Nephron (organoid): ENCODE measurements around the gene HSPB7.
A peak's percentile ranks its signal among the peaks of the same experiment; 100 is the strongest.

Experiments
- H3K27ac Mint-ChIP-seq, 3 experiments: 2 replicates each; pipeline ENCODE4 v1.8.0; 2020; ENCODE audit warnings: mixed read lengths in 3 of 3, mild to moderate bottlenecking in 2 of 3, moderate library complexity in 1 of 3
- H3K27me3 Mint-ChIP-seq: 2 replicates; pipeline ENCODE4 v1.8.0; 2021; ENCODE audit warnings: low read depth, mild to moderate bottlenecking, moderate library complexity, mixed read lengths
- H3K36me3 Mint-ChIP-seq: 2 replicates; pipeline ENCODE4 v1.8.0; 2020; ENCODE audit warnings: low read depth, mixed read lengths
- H3K4me1 Mint-ChIP-seq: 2 replicates; pipeline ENCODE4 v1.8.0; 2020; ENCODE audit warnings: mixed read lengths
- H3K4me3 Mint-ChIP-seq, 3 experiments: 2 replicates each; pipeline ENCODE4 v1.8.0; 2020; ENCODE audit warnings: mild to moderate bottlenecking in 3 of 3, mixed read lengths in 3 of 3, moderate library complexity in 2 of 3
- H3K9me3 Mint-ChIP-seq: 2 replicates; pipeline ENCODE4 v1.8.0; 2020; ENCODE audit warnings: mixed read lengths
- TF ChIP-seq, protein P1 (sequence below), 3 experiments: fragments of 200-600 bp; sonication (generic); IDR thresholded peaks; one replicate each; pipeline ENCODE4 v1.5.0; 2021; ENCODE audit warnings: antibody characterized with exemption in 3 of 3; ENCODE audit not compliant: unreplicated experiment in 3 of 3

HSPB7 gene

DNA sequence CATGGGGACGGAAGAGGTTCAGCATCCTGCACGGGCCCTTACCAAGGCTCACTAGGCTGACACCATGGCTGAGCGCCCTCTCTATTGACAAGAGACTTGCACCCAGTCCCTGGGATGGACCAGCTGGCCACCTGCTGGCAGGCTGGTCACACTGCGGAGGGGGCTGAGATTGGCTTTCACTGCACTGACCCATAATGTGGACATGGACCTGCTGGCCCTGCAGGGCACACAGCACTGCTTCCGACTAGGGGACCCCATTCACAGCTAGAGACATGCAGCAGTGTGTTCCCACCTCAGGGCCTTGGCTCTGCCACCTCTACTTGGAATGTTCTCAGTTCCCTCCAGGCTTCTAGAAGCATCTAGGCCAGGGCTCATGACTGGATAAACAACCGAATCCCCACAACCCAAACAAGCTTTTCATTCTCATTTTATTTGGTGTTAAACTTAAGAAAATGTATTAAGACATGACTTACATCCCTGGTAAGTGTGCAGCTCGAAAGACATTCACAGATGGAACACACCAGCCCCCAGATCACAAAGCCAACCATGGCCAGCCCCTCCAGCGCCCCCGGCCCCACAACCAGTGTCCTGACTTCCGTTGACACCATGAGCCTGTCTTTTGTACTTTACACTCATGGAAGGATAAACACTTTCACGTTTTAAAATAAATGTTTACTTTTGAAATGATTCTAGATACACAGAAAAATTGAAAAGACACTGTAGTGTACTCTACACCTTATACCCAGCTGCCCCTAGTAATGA, 23.1 kb downstream of the HSPB7 start:
- Mint-ChIP-seq H3K27ac (no peak overlapping the region), H3K27me3 (peaks cover 11% of the 10 kb centered on the region), H3K36me3 (no peaks in the 10 kb centered on the region), H3K9me3 (no peaks in the 10 kb centered on the region), H3K4me1 (no peaks in the 10 kb centered on the region), H3K4me3 (no peak overlapping the region)
- TF ChIP-seq, protein P1, sequence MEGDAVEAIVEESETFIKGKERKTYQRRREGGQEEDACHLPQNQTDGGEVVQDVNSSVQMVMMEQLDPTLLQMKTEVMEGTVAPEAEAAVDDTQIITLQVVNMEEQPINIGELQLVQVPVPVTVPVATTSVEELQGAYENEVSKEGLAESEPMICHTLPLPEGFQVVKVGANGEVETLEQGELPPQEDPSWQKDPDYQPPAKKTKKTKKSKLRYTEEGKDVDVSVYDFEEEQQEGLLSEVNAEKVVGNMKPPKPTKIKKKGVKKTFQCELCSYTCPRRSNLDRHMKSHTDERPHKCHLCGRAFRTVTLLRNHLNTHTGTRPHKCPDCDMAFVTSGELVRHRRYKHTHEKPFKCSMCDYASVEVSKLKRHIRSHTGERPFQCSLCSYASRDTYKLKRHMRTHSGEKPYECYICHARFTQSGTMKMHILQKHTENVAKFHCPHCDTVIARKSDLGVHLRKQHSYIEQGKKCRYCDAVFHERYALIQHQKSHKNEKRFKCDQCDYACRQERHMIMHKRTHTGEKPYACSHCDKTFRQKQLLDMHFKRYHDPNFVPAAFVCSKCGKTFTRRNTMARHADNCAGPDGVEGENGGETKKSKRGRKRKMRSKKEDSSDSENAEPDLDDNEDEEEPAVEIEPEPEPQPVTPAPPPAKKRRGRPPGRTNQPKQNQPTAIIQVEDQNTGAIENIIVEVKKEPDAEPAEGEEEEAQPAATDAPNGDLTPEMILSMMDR (IDR thresholded peaks at IDR 0.05; ENCODE audit: unreplicated experiment in 3 of 3), result peak; percentile 35 to 53 (median 53)

DNA sequence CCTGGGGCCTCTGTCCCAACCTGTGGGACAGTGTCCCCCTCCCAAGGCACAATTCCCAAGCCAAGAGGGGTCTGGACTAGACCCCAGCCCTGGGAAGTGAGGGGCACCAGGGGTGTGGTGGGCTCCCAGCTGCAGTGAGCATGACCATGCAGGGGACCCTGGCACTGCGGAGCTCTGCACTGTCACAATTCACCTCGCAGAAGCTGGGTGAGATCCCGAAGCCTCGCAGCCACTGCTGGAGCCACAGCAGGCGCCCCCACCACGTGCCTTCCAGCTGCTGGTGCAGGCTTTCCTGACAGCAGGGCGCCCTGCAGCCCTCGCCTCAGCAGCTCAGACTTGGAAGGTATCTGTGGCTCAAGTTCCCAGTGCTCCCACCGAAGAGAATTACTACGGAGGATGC, 23.8 kb downstream of the HSPB7 start:
- Mint-ChIP-seq H3K27ac (no peak overlapping the region), H3K36me3 (no peaks in the 10 kb centered on the region), H3K27me3 (peaks cover 13% of the 10 kb centered on the region), H3K9me3 (no peaks in the 10 kb centered on the region), H3K4me3 (no peak overlapping the region), H3K4me1 (no peaks in the 10 kb centered on the region)
- TF ChIP-seq, protein P1 (IDR thresholded peaks at IDR 0.05; ENCODE audit: unreplicated experiment in 3 of 3), result no peak

DNA sequence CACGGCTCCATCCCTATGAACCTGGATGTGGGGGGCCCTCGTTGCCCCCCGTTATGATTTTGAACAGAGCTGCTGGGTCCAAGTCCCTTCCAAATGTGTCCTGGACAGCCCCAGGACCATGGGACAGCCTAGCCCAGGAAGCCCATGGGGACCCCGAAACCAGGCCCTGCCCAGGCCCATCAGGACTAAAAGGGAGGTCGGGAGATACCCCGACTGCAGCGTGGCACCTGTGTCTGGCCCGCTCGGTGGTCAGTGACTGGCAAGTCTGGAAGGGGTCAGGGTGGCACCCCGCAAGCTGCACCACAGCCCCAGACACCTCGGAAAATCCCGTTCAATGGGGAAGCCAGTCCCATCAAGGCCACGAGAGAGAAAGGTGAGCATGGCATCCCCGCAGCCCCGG, 24.2 kb downstream of the HSPB7 start:
- Mint-ChIP-seq H3K9me3 (no peaks in the 10 kb centered on the region), H3K4me1 (no peaks in the 10 kb centered on the region), H3K36me3 (no peaks in the 10 kb centered on the region), H3K27me3 (peaks cover 16% of the 10 kb centered on the region), H3K27ac (no peak overlapping the region), H3K4me3 (no peak overlapping the region)
- TF ChIP-seq, protein P1 (IDR thresholded peaks at IDR 0.05; ENCODE audit: unreplicated experiment in 3 of 3), result no peak

DNA sequence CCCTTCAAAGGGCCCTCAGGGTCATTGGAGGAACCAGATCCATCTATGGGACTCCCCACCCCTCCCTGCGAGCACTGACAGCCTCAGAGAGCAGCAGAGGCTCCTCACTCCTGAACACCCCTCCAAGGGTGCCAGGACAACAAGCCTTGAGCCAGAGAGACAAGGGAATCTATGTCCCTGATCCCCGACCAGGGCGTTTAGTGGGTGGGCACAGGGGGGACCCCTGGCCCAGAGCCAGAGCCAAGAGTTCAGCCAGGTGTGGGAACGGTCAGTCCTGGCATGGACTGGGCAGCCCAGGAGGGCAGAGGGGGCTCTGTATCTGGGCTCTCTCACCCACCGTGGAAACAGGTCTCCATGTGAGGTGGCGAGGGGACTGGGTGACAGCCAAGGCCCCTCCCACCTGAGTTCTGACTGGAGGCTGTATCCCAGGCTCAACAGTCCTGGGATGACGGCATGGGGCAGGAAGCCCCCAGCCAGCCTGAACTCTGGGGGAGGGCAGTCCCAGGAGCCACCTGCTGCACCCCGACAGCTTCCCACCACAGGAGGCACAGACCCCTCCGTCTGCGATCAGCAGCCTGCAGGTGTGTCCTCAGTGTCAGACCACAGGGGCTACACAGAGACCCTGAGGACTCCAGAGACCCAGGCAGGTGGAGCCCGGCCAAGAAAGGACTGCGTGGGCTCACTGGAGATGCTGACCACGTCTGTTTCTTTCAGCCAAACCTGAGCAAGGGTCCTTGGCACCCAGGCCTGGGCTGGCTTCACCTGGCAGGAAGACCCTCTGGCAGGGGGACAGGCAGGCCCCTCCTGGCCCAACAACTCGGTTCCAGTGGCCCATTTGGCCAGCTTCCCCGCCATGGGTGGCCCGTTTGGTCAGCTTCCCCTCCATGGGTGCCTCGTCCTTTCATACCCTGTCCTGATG, 25.0 kb downstream of the HSPB7 start:
- H3K27ac Mint-ChIP-seq, result no peak overlapping the region
- no peaks in the 10 kb centered on the region for H3K4me1 Mint-ChIP-seq
- peaks cover 9% of the 10 kb centered on the region for H3K27me3 Mint-ChIP-seq
- H3K36me3 Mint-ChIP-seq, result no peaks in the 10 kb centered on the region
- H3K9me3 Mint-ChIP-seq, result no peaks in the 10 kb centered on the region
- no peak overlapping the region for H3K4me3 Mint-ChIP-seq
- TF ChIP-seq, protein P1 (IDR thresholded peaks at IDR 0.05; ENCODE audit: unreplicated experiment in 3 of 3), result no peak

DNA sequence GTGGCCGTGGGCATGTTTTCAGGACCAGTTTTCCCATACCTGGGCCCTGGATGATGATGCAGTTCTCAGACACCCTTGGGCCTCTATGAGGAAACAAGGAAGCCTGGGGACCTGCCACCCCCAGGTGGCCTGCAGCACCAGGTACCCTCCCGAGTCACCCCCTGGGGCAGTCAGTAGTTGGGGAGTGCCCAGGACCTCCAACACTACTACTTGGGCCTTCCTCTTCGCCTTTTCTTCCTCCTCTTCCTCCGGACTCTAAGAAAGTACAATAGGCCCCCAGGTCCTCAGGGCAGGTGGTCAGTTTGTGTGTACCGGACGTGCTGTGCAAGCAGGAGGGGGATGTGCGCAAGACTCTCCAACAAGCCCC, 25.7 kb downstream of the HSPB7 start:
- Mint-ChIP-seq H3K27ac (no peak overlapping the region), H3K4me3 (no peak overlapping the region), H3K4me1 (no peaks in the 10 kb centered on the region), H3K36me3 (no peaks in the 10 kb centered on the region), H3K9me3 (no peaks in the 10 kb centered on the region), H3K27me3 (peaks cover 9% of the 10 kb centered on the region)
- TF ChIP-seq, protein P1 (IDR thresholded peaks at IDR 0.05; ENCODE audit: unreplicated experiment in 3 of 3), result no peak
